ENCODE measurements around the gene IFNAR1.

Gene IFNAR1

GRCh38 chr21:33403128-33403785, 78.5 kb downstream of the IFNAR1 start, which contains the start of gene IFNGR2:
TSS of gene IFNGR2 (plus strand) at chr21:33403413. CDS start at chr21:33403544, 131 bp downstream.
- DNase-seq = peak; percentile 51

GRCh38 chr21:33403786-33404585, 79.2 kb downstream of the IFNAR1 start:
- DNase-seq = peak; percentile 65

GRCh38 chr21:33406493-33406892, 81.7 kb downstream of the IFNAR1 start:
- DNase-seq = no peak

All from fibroblast of skin of scalp (primary cell).